ENCODE measurements around the gene DMWD. TPM values are rescaled to one million over a fixed set of nuclear protein-coding genes. Genes with fewer than 3 reads are reported as not detected.

The DMWD gene
- total RNA-seq, 4 donors from 2014 or later: 26.8 to 72.9 (median 54.8) TPM

GRCh38 chr19:45794627-45795026 lies 2.0 kb upstream of the DMWD start:
- H3K27me3 ChIP-seq: peaks cover 4% of the 10 kb centered on the region
- no peak for TF ChIP-seq EP300 (IDR thresholded peaks at IDR 0.05; ENCODE audit: low read depth)
- TF ChIP-seq POLR2AphosphoS5 (IDR thresholded peaks at IDR 0.05): no peak
- TF ChIP-seq POLR2A (IDR thresholded peaks at IDR 0.05): no peak
- TF ChIP-seq CTCF (IDR thresholded peaks at IDR 0.05): no peak
- WGBS, 2 donors (ENCODE audit: low coverage in 1 of 2): 63 to 88% methylated on average over 1 to 2 of the region's 2 CpGs
- no peak for DNase-seq
- no peak overlapping the region for H3K4me3 ChIP-seq
- peaks cover 0 to under 1% (median 0%) of the 10 kb centered on the region in 4 donors for H3K36me3 ChIP-seq
- no peak overlapping the region for H3K27ac ChIP-seq
- in situ Hi-C loops (cut with MboI; ENCODE audit: low pct_ligation_motif_present in 1 of 4, low pct_unique_long_range_greater_than_20kb in 1 of 4, low sequenced_read_pairs in 3 of 4) (no loop called here), intact Hi-C loops (cut with DNase I; ENCODE audit: low total_unique reads) (no loop called here)
- no peaks in the 10 kb centered on the region for H3K9me3 ChIP-seq
- peaks cover 16 to 33% (median 21%) of the 10 kb centered on the region in 4 donors for H3K4me1 ChIP-seq

- WGBS, 2 donors (ENCODE audit: low coverage in 1 of 2): 51% methylated on average over 4 to 6 of the region's 6 CpGs
- peaks cover 14 to 27% (median 18%) of the 10 kb centered on the region in 4 donors for H3K4me1 ChIP-seq
- peaks cover 0 to 5% (median 0%) of the 10 kb centered on the region in 4 donors for H3K36me3 ChIP-seq
- in situ Hi-C loops (cut with MboI; ENCODE audit: low pct_ligation_motif_present in 1 of 4, low pct_unique_long_range_greater_than_20kb in 1 of 4, low sequenced_read_pairs in 3 of 4): no loop called here
- TF ChIP-seq POLR2A (IDR thresholded peaks at IDR 0.05): no peak
- TF ChIP-seq POLR2AphosphoS5 (IDR thresholded peaks at IDR 0.05): no peak
- no peak for TF ChIP-seq EP300 (IDR thresholded peaks at IDR 0.05; ENCODE audit: low read depth)
- no peak for TF ChIP-seq CTCF (IDR thresholded peaks at IDR 0.05)
- no peak overlapping the region for H3K27ac ChIP-seq
- intact Hi-C loops (cut with DNase I; ENCODE audit: low total_unique reads): no loop called here
- no peak for DNase-seq
- no peak overlapping the region for H3K4me3 ChIP-seq
- no peaks in the 10 kb centered on the region for H3K9me3 ChIP-seq
- peaks cover 4% of the 10 kb centered on the region for H3K27me3 ChIP-seq
Measured at GRCh38 chr19:45793876-45794275, 1.2 kb upstream of the DMWD start.

- intact Hi-C loops (cut with DNase I; ENCODE audit: low total_unique reads): no loop called here
- H3K4me1 ChIP-seq: peaks cover 14 to 25% (median 17%) of the 10 kb centered on the region in 4 donors
- in situ Hi-C loops (cut with MboI; ENCODE audit: low pct_ligation_motif_present in 1 of 4, low pct_unique_long_range_greater_than_20kb in 1 of 4, low sequenced_read_pairs in 3 of 4): no loop called here
- no peak for TF ChIP-seq POLR2AphosphoS5 (IDR thresholded peaks at IDR 0.05)
- TF ChIP-seq POLR2A (IDR thresholded peaks at IDR 0.05): no peak
- TF ChIP-seq EP300 (IDR thresholded peaks at IDR 0.05; ENCODE audit: low read depth): no peak
- no peak for TF ChIP-seq CTCF (IDR thresholded peaks at IDR 0.05)
- H3K9me3 ChIP-seq: no peaks in the 10 kb centered on the region
- peaks cover 4% of the 10 kb centered on the region for H3K27me3 ChIP-seq
- H3K27ac ChIP-seq: peak overlapping the region in 3 of 4 donors; percentile 11 to 78 (median 14)
- no peak for DNase-seq
- H3K36me3 ChIP-seq: peaks cover 0 to 5% (median 0%) of the 10 kb centered on the region in 4 donors
- H3K4me3 ChIP-seq: no peak overlapping the region
- WGBS, 2 donors (ENCODE audit: low coverage in 1 of 2): 31 to 34% methylated on average over 2 to 3 of the region's 3 CpGs
Measured at GRCh38 chr19:45793178-45793564, 526 bp upstream of the DMWD start.

GRCh38 chr19:45791744-45792469 lies 738 bp downstream of the DMWD start:
- TF ChIP-seq EP300 (IDR thresholded peaks at IDR 0.05; ENCODE audit: low read depth) (no peak), POLR2A (IDR thresholded peaks at IDR 0.05) (no peak), CTCF (IDR thresholded peaks at IDR 0.05) (no peak), POLR2AphosphoS5 (IDR thresholded peaks at IDR 0.05) (no peak)
- intact Hi-C loops (cut with DNase I; ENCODE audit: low total_unique reads): no loop called here
- peak overlapping the region; percentile 78 to 92 (median 84) for H3K27ac ChIP-seq
- peak overlapping the region; percentile 66 to 98 (median 78) for H3K4me3 ChIP-seq
- H3K4me1 ChIP-seq: peaks cover 14 to 25% (median 17%) of the 10 kb centered on the region in 4 donors
- in situ Hi-C loops (cut with MboI; ENCODE audit: low pct_ligation_motif_present in 1 of 4, low pct_unique_long_range_greater_than_20kb in 1 of 4, low sequenced_read_pairs in 3 of 4): no loop called here
- no peak for DNase-seq
- peaks cover 4% of the 10 kb centered on the region for H3K27me3 ChIP-seq
- H3K9me3 ChIP-seq: no peaks in the 10 kb centered on the region
- H3K36me3 ChIP-seq: peaks cover 0 to 8% (median under 1%) of the 10 kb centered on the region in 4 donors
- WGBS, 2 donors (ENCODE audit: low coverage in 1 of 2): 0 to 14% methylated on average over 2 to 16 of the region's 31 CpGs

Measured in transverse colon (tissue), 4 donors.